ENCODE measurements around the gene MZF1.

The MZF1 gene

DNA sequence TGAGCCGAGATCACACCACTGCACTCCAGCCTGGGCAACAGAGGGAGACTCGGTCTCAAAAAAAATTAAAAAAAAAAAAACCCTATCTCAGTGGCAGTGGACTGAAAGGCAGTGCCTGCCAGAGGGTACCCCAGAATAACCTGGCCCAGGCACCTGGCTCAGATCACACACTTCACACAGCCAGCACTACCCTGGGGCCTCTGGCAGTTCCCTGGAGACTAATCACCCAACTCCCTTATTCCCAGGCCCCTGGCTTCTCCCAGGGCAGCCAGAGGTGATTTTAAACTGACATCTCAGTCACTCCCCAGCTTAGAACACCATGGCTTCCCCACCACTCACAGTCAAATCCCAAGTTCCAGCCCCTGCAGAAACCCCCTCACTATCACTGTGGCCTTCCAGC, 57.9 kb downstream of the MZF1 start:
- Histone ChIP-seq H2BK12ac (ENCODE audit: low read length) (no peak overlapping the region), H2BK15ac (ENCODE audit: low read length) (no peak overlapping the region), H3K4me1 (ENCODE audit: control insufficient read depth in 2 of 2, insufficient read depth in 1 of 2, low read depth in 1 of 2, low read length in 2 of 2) (peaks cover 8 to 17% of the 10 kb centered on the region in 2 donors), H3K23ac (ENCODE audit: low read depth, low read length, poor library complexity) (no peak overlapping the region), H3K4me3 (ENCODE audit: low read length in 2 of 2) (no peak overlapping the region), H2AK5ac (ENCODE audit: low read depth, low read length) (no peak overlapping the region), H3K14ac (ENCODE audit: low read length) (no peak overlapping the region), H3K4me2 (ENCODE audit: insufficient read depth, low read length, poor library complexity, severe bottlenecking) (peak overlapping the region; percentile 11), H3K27ac (replicated peaks; ENCODE audit: low read length) (no peak overlapping the region), H3K9me3 (replicated peaks in 1 of 2; ENCODE audit: control insufficient read depth in 2 of 2, insufficient read depth in 1 of 2, low read depth in 1 of 2, low read length in 2 of 2) (no peaks in the 10 kb centered on the region), H2AFZ (ENCODE audit: low read length) (no peak overlapping the region), H4K91ac (ENCODE audit: low read depth, low read length, poor library complexity) (no peak overlapping the region), H3K4ac (ENCODE audit: low read length) (no peak overlapping the region), H3K27me3 (ENCODE audit: control insufficient read depth in 3 of 3, insufficient read depth in 3 of 3, low read depth in 1 of 3, low read length in 3 of 3) (no peaks in the 10 kb centered on the region), H4K8ac (ENCODE audit: low read depth, low read length) (no peak overlapping the region), H3K18ac (ENCODE audit: low read length) (no peak overlapping the region), H2BK5ac (ENCODE audit: low read length) (no peak overlapping the region), H3K79me1 (ENCODE audit: low read depth, low read length) (peaks cover 14% of the 10 kb centered on the region), H3K36me3 (replicated peaks in 1 of 2; ENCODE audit: control insufficient read depth in 2 of 2, insufficient read depth in 2 of 2, low read length in 2 of 2) (peaks cover 24 to 43% of the 10 kb centered on the region in 2 donors), H2BK120ac (ENCODE audit: low read depth, low read length) (no peak overlapping the region), H3K9ac (ENCODE audit: low read depth, low read length, poor library complexity) (no peak overlapping the region)
- WGBS, 2 donors (ENCODE audit: extremely low coverage in 2 of 2, insufficient read length in 2 of 2, insufficient replicate concordance in 1 of 2) = no CpG with 5 or more reads among the region's 2 CpGs
- DNase-seq (ENCODE audit: low spot score) = no peak

GRCh38 chr19:58514564-58515022, 58.5 kb downstream of the MZF1 start:
- no peak for DNase-seq (ENCODE audit: low spot score)
- H2BK12ac ChIP-seq (ENCODE audit: low read length) = no peak overlapping the region
- H3K4me2 ChIP-seq (ENCODE audit: insufficient read depth, low read length, poor library complexity, severe bottlenecking) = peak overlapping the region; percentile 54
- H3K36me3 ChIP-seq (replicated peaks in 1 of 2; ENCODE audit: control insufficient read depth in 2 of 2, insufficient read depth in 2 of 2, low read length in 2 of 2) = peaks cover 24 to 45% of the 10 kb centered on the region in 2 donors
- H3K9me3 ChIP-seq (replicated peaks in 1 of 2; ENCODE audit: control insufficient read depth in 2 of 2, insufficient read depth in 1 of 2, low read depth in 1 of 2, low read length in 2 of 2) = no peaks in the 10 kb centered on the region
- peak overlapping the region in 1 of 2 donors; percentile 74 for H3K4me3 ChIP-seq (ENCODE audit: low read length in 2 of 2)
- no peak overlapping the region for H3K4ac ChIP-seq (ENCODE audit: low read length)
- no peak overlapping the region for H3K27ac ChIP-seq (replicated peaks; ENCODE audit: low read length)
- H2BK5ac ChIP-seq (ENCODE audit: low read length) = peak overlapping the region; percentile 8
- H4K8ac ChIP-seq (ENCODE audit: low read depth, low read length) = peak overlapping the region; percentile 95
- no peak overlapping the region for H2AFZ ChIP-seq (ENCODE audit: low read length)
- H2BK120ac ChIP-seq (ENCODE audit: low read depth, low read length) = no peak overlapping the region
- H3K23ac ChIP-seq (ENCODE audit: low read depth, low read length, poor library complexity) = no peak overlapping the region
- H4K91ac ChIP-seq (ENCODE audit: low read depth, low read length, poor library complexity) = no peak overlapping the region
- peaks cover 14% of the 10 kb centered on the region for H3K79me1 ChIP-seq (ENCODE audit: low read depth, low read length)
- no CpG with 5 or more reads among the region's 3 CpGs for WGBS, 2 donors (ENCODE audit: extremely low coverage in 2 of 2, insufficient read length in 2 of 2, insufficient replicate concordance in 1 of 2)
- peak overlapping the region; percentile 49 for H2AK5ac ChIP-seq (ENCODE audit: low read depth, low read length)
- no peak overlapping the region for H2BK15ac ChIP-seq (ENCODE audit: low read length)
- no peaks in the 10 kb centered on the region for H3K27me3 ChIP-seq (ENCODE audit: control insufficient read depth in 3 of 3, insufficient read depth in 3 of 3, low read depth in 1 of 3, low read length in 3 of 3)
- peak overlapping the region; percentile 80 for H3K18ac ChIP-seq (ENCODE audit: low read length)
- peaks cover 8 to 17% of the 10 kb centered on the region in 2 donors for H3K4me1 ChIP-seq (ENCODE audit: control insufficient read depth in 2 of 2, insufficient read depth in 1 of 2, low read depth in 1 of 2, low read length in 2 of 2)
- no peak overlapping the region for H3K14ac ChIP-seq (ENCODE audit: low read length)
- peak overlapping the region; percentile 86 for H3K9ac ChIP-seq (ENCODE audit: low read depth, low read length, poor library complexity)

- Histone ChIP-seq H2BK5ac (ENCODE audit: low read length) (peak overlapping the region; percentile 8), H3K4ac (ENCODE audit: low read length) (peak overlapping the region; percentile 26), H3K23ac (ENCODE audit: low read depth, low read length, poor library complexity) (peak overlapping the region; percentile 94), H3K9me3 (replicated peaks in 1 of 2; ENCODE audit: control insufficient read depth in 2 of 2, insufficient read depth in 1 of 2, low read depth in 1 of 2, low read length in 2 of 2) (no peaks in the 10 kb centered on the region), H3K9ac (ENCODE audit: low read depth, low read length, poor library complexity) (peak overlapping the region; percentile 86), H4K8ac (ENCODE audit: low read depth, low read length) (peak overlapping the region; percentile 95), H2AK5ac (ENCODE audit: low read depth, low read length) (peak overlapping the region; percentile 96), H2BK15ac (ENCODE audit: low read length) (no peak overlapping the region), H4K91ac (ENCODE audit: low read depth, low read length, poor library complexity) (no peak overlapping the region), H2BK120ac (ENCODE audit: low read depth, low read length) (no peak overlapping the region), H2AFZ (ENCODE audit: low read length) (no peak overlapping the region), H3K36me3 (replicated peaks in 1 of 2; ENCODE audit: control insufficient read depth in 2 of 2, insufficient read depth in 2 of 2, low read length in 2 of 2) (peaks cover 24 to 47% of the 10 kb centered on the region in 2 donors), H3K4me2 (ENCODE audit: insufficient read depth, low read length, poor library complexity, severe bottlenecking) (peak overlapping the region; percentile 54), H3K18ac (ENCODE audit: low read length) (peak overlapping the region; percentile 84), H3K27me3 (ENCODE audit: control insufficient read depth in 3 of 3, insufficient read depth in 3 of 3, low read depth in 1 of 3, low read length in 3 of 3) (no peaks in the 10 kb centered on the region), H3K27ac (replicated peaks; ENCODE audit: low read length) (no peak overlapping the region), H3K79me1 (ENCODE audit: low read depth, low read length) (peaks cover 14% of the 10 kb centered on the region), H3K14ac (ENCODE audit: low read length) (no peak overlapping the region), H3K4me1 (ENCODE audit: control insufficient read depth in 2 of 2, insufficient read depth in 1 of 2, low read depth in 1 of 2, low read length in 2 of 2) (peaks cover 8 to 17% of the 10 kb centered on the region in 2 donors), H3K4me3 (ENCODE audit: low read length in 2 of 2) (peak overlapping the region in 1 of 2 donors; percentile 80), H2BK12ac (ENCODE audit: low read length) (no peak overlapping the region)
- WGBS, 2 donors (ENCODE audit: extremely low coverage in 2 of 2, insufficient read length in 2 of 2, insufficient replicate concordance in 1 of 2) = no CpG with 5 or more reads among the region's 66 CpGs
- peak; percentile 89 for DNase-seq (ENCODE audit: low spot score)
Measured at GRCh38 chr19:58513694-58514563, 59.2 kb downstream of the MZF1 start.

- Histone ChIP-seq H3K4me3 (ENCODE audit: low read length in 2 of 2) (no peak overlapping the region), H3K4me1 (ENCODE audit: control insufficient read depth in 2 of 2, insufficient read depth in 1 of 2, low read depth in 1 of 2, low read length in 2 of 2) (peaks cover 4 to 12% of the 10 kb centered on the region in 2 donors), H3K18ac (ENCODE audit: low read length) (no peak overlapping the region), H4K8ac (ENCODE audit: low read depth, low read length) (no peak overlapping the region), H3K9ac (ENCODE audit: low read depth, low read length, poor library complexity) (no peak overlapping the region), H3K23ac (ENCODE audit: low read depth, low read length, poor library complexity) (peak overlapping the region; percentile 85), H3K27me3 (ENCODE audit: control insufficient read depth in 3 of 3, insufficient read depth in 3 of 3, low read depth in 1 of 3, low read length in 3 of 3) (no peaks in the 10 kb centered on the region), H2BK12ac (ENCODE audit: low read length) (no peak overlapping the region), H2BK15ac (ENCODE audit: low read length) (no peak overlapping the region), H3K36me3 (replicated peaks in 1 of 2; ENCODE audit: control insufficient read depth in 2 of 2, insufficient read depth in 2 of 2, low read length in 2 of 2) (peaks cover 24 to 47% of the 10 kb centered on the region in 2 donors), H2AFZ (ENCODE audit: low read length) (no peak overlapping the region), H3K4me2 (ENCODE audit: insufficient read depth, low read length, poor library complexity, severe bottlenecking) (no peak overlapping the region), H3K27ac (replicated peaks; ENCODE audit: low read length) (no peak overlapping the region), H3K14ac (ENCODE audit: low read length) (no peak overlapping the region), H3K79me1 (ENCODE audit: low read depth, low read length) (peaks cover 13% of the 10 kb centered on the region), H3K4ac (ENCODE audit: low read length) (no peak overlapping the region), H3K9me3 (replicated peaks in 1 of 2; ENCODE audit: control insufficient read depth in 2 of 2, insufficient read depth in 1 of 2, low read depth in 1 of 2, low read length in 2 of 2) (no peaks in the 10 kb centered on the region), H2BK5ac (ENCODE audit: low read length) (no peak overlapping the region), H4K91ac (ENCODE audit: low read depth, low read length, poor library complexity) (no peak overlapping the region), H2AK5ac (ENCODE audit: low read depth, low read length) (peak overlapping the region; percentile 96), H2BK120ac (ENCODE audit: low read depth, low read length) (no peak overlapping the region)
- no peak for DNase-seq (ENCODE audit: low spot score)
- no CpG with 5 or more reads among the region's 10 CpGs for WGBS, 2 donors (ENCODE audit: extremely low coverage in 2 of 2, insufficient read length in 2 of 2, insufficient replicate concordance in 1 of 2)
Measured at GRCh38 chr19:58513213-58513693, 59.9 kb downstream of the MZF1 start.

Measured in neuronal stem cell (in vitro differentiated cells).